NCI-H510A treated with DMSO at 0.1 percent for 48 hours (cell line): ENCODE data around the gene P2RY12.

Experiments
- DNase-seq: peaks from one replicate; lab custom pipeline; 2025; lab: John Stamatoyannopoulos, UW

The P2RY12 gene

DNA sequence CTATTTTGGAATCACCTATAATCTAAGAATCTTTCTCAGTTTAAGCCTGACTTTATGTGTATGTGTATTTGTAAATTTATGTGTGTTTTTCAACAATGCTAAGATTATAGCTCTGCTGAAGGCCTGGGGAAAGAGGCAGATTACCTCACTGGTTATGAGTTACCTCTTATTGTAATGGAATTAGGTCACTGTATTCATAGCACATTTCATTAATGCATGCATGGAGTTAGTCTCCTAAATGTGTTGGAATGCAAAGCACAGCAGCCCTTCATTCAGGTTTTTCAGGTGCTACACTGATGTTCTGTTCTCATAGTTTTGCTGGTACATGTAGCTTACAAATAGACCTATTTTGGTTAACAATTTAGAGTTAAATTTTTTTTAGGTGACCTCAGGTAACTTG, 77.4 kb downstream of the P2RY12 start:
- DNase-seq, result no peak

GRCh38 chr3:151306168-151306810, 78.3 kb downstream of the P2RY12 start:
- no peak for DNase-seq

- DNase-seq, result no peak
These were observed 78.8 kb downstream of the P2RY12 start for GRCh38 chr3:151305775-151306151.

- peak; percentile 61 for DNase-seq
These were observed 79.3 kb downstream of the P2RY12 start for GRCh38 chr3:151305060-151305774.

- DNase-seq, result no peak
These were observed 80.8 kb downstream of the P2RY12 start for GRCh38 chr3:151303751-151304150.

- DNase-seq, result no peak
These were observed 82.8 kb downstream of the P2RY12 start for GRCh38 chr3:151301787-151302186.

DNA sequence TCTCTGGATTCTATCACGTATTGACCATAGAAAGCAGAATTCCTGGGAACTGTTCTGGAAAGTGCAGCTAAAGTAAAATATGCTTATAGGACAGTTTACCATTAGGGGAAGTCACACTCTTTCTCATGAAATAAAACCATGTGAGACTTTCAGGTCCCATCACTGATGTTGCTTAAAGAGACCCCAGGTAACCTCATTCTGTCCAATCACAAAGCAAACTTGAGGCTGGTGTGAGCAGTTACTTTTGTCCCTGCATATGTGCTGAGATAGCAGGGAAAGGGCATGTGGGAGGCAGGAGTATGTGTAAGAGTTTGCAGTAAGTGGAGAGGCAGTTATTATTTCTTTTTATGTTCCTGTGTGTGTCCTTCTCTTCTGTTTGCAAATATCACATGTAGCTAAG, 84.0 kb downstream of the P2RY12 start:
- DNase-seq, result no peak

DNA sequence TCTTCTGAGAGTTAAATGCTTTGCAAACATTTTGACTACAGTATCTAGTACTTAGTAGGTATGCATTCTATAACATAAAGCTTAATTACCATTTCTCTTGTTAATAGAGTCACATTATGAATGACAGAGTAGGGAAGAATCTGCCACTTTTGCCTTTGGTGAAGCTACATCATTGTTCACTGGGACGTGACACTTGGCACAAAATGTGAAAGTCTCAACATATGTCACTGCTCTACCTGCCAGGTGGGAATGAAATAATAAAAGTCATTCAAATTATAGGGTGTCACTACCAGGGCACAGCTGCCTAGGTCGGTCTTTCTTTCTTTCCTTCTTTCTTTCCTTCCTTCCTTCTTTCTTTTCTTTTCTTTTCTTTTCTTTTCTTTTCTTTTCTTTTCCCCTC, 85.5 kb downstream of the P2RY12 start:
- no peak for DNase-seq

DNA sequence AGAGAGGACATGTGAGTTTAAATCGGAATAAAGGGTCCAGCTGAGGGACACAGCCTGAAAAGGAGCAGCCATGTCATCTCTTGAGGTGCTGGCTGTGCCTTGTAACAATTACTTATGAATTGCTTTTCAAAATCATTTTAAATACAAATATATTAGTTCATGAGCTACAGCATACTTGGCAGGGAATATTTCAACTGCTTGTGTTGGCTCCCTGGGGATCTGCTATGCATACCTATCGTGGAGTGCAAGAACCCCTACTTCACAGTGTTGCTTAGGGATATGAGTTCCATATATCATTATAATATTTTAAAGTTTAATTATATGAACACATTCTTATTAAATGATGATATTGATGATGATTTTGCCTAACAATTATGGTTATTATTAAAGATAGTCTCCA, 87.1 kb downstream of the P2RY12 start:
- no peak for DNase-seq

DNA sequence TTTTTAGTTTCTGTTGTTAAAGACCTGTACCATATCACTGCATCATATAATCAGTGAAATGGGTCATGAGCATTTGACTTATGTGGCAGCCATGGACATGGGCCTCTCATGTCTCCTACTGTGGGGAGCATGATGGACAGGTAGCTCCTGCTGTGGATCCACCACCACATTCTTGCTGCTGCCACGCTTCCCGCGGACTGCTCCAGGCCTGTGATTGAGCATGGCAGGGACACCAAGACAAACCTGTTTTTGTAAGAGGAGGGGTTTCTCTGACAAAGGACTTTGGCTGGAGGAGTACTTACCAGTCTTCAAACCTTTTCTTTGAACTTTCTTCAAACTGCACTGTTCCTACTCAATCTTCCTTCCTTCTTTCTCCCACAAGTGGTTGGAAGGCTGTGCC, 88.3 kb downstream of the P2RY12 start:
- DNase-seq, result no peak

- DNase-seq, result no peak
These were observed 91.4 kb downstream of the P2RY12 start for GRCh38 chr3:151293127-151293526.

GRCh38 chr3:151290673-151291072, 93.9 kb downstream of the P2RY12 start:
- no peak for DNase-seq

- DNase-seq, result no peak
These were observed 95.1 kb downstream of the P2RY12 start for GRCh38 chr3:151289445-151289844.
